ENCODE results near the gene RPL11. TPM values are rescaled to one million over a fixed set of nuclear protein-coding genes. Genes with fewer than 3 reads are reported as not detected.

RPL11 gene
- total RNA-seq, 1 donor from 2014 or later = 1,285 TPM

GRCh38 chr1:23745515-23745914 lies 53.9 kb downstream of the RPL11 start:
- Mint-ChIP-seq H3K4me3 (ENCODE audit: unreplicated experiment) (peak overlapping the region; percentile 96), H3K4me1 (ENCODE audit: unreplicated experiment) (peaks cover 24% of the 10 kb centered on the region), H3K9me3 (ENCODE audit: unreplicated experiment) (no peaks in the 10 kb centered on the region), H3K27me3 (ENCODE audit: unreplicated experiment) (peaks cover 13% of the 10 kb centered on the region), H3K27ac (ENCODE audit: unreplicated experiment) (peak overlapping the region; percentile 80), H3K36me3 (ENCODE audit: low read depth, unreplicated experiment) (peaks cover 14% of the 10 kb centered on the region)
- TF ChIP-seq CTCF (IDR thresholded peaks at IDR 0.05; ENCODE audit: unreplicated experiment) = peak; percentile 56
- DNase-seq (ENCODE audit: low spot score) = no peak

Other genes with a start within 250 kb of the RPL11 start
- 36.4 TPM for gene ASAP3, start 207.6 kb upstream of the RPL11 start, total RNA-seq (ENCODE audit: unreplicated experiment)
- 0.69 TPM for gene E2F2, start 160.6 kb upstream of the RPL11 start, total RNA-seq (ENCODE audit: unreplicated experiment)
- 240 TPM for gene ID3, start 132.3 kb upstream of the RPL11 start, total RNA-seq (ENCODE audit: unreplicated experiment)
- 54.4 TPM for gene ELOA, start 51.7 kb downstream of the RPL11 start, total RNA-seq (ENCODE audit: unreplicated experiment)
- gene PITHD1, start 86.6 kb downstream of the RPL11 start, total RNA-seq (ENCODE audit: unreplicated experiment) = 35.4 TPM
- gene LYPLA2, start 99.3 kb downstream of the RPL11 start, total RNA-seq (ENCODE audit: unreplicated experiment) = 138 TPM
- 33.9 TPM for gene GALE, start 108.9 kb downstream of the RPL11 start, total RNA-seq (ENCODE audit: unreplicated experiment)
- gene HMGCL, start 133.6 kb downstream of the RPL11 start, total RNA-seq (ENCODE audit: unreplicated experiment) = 30.0 TPM
- 6.1 TPM for gene FUCA1, start 176.5 kb downstream of the RPL11 start, total RNA-seq (ENCODE audit: unreplicated experiment)
- gene CNR2, start 221.6 kb downstream of the RPL11 start, total RNA-seq (ENCODE audit: unreplicated experiment) = not detected